RPMI7951 (cell line): ENCODE measurements around the gene FAIM. TPM values are rescaled to one million over a fixed set of nuclear protein-coding genes. Genes with fewer than 3 reads are reported as not detected.
A peak's percentile ranks its signal among the peaks of the same experiment; 100 is the strongest.
"Not testable (repeated sequence)": the region's sequence is repeated elsewhere in the genome, so short reads cannot be mapped to it uniquely, and the experiment has no call there.

ENCODE experiments used
- DNase-seq: peaks from one replicate; pipeline ENCODE4 v3.0.0-alpha.2; 2012; ENCODE audit warnings: low read depth
- total RNA-seq: library from RNA; depleted of rRNA; stranded (reverse); fragments of >200 nt; shearing (Covaris generic); gene quantifications from 2 replicates; pipeline ENCODE4 v1.2.3, GENCODE V29; 2014

The FAIM gene
- total RNA-seq, 1 experiment from 2014 or later = 47.0 TPM

- DNase-seq = peak; percentile 89
Observed at GRCh38 chr3:138600100-138600745, 8.3 kb upstream of the FAIM start.

- DNase-seq = not testable (repeated sequence)
Observed at GRCh38 chr3:138601661-138602060, 6.9 kb upstream of the FAIM start.

GRCh38 chr3:138604106-138604595, 4.4 kb upstream of the FAIM start:
- not testable (repeated sequence) for DNase-seq

- DNase-seq = no peak
Observed at GRCh38 chr3:138609898-138610266, 1.3 kb downstream of the FAIM start.

- DNase-seq = no peak
Observed at GRCh38 chr3:138615462-138615861, 6.9 kb downstream of the FAIM start.

GRCh38 chr3:138620431-138620830, 11.9 kb downstream of the FAIM start:
- no peak for DNase-seq

GRCh38 chr3:138624518-138624917, 15.9 kb downstream of the FAIM start:
- DNase-seq = no peak

GRCh38 chr3:138625707-138626365, 17.3 kb downstream of the FAIM start:
- peak; percentile 35 for DNase-seq

GRCh38 chr3:138629526-138629925, 21.0 kb downstream of the FAIM start:
- no peak for DNase-seq

- DNase-seq = no peak
Observed at GRCh38 chr3:138638641-138639040, 30.1 kb downstream of the FAIM start.

GRCh38 chr3:138640537-138640936, 32.0 kb downstream of the FAIM start:
- no peak for DNase-seq

- DNase-seq = no peak
Observed at GRCh38 chr3:138642226-138642926, 33.8 kb downstream of the FAIM start.

- no peak for DNase-seq
Observed at GRCh38 chr3:138642927-138643253, 34.3 kb downstream of the FAIM start.

GRCh38 chr3:138646008-138646407, 37.4 kb downstream of the FAIM start:
- DNase-seq = no peak

- no peak for DNase-seq
Observed at GRCh38 chr3:138646513-138646912, 37.9 kb downstream of the FAIM start.

- no peak for DNase-seq
Observed at GRCh38 chr3:138649134-138649533, 40.6 kb downstream of the FAIM start.

- DNase-seq = no peak
Observed at GRCh38 chr3:138653567-138653966, 45.0 kb downstream of the FAIM start.

- DNase-seq = no peak
Observed at GRCh38 chr3:138657508-138657907, 48.9 kb downstream of the FAIM start.

GRCh38 chr3:138668107-138668506, 59.5 kb downstream of the FAIM start:
- DNase-seq = no peak

- no peak for DNase-seq
Observed at GRCh38 chr3:138670407-138670806, 61.8 kb downstream of the FAIM start.

- peak; percentile 41 for DNase-seq
Observed at GRCh38 chr3:138673641-138674530, 65.3 kb downstream of the FAIM start.

- DNase-seq = peak; percentile 35
Observed at GRCh38 chr3:138675393-138675792, 66.8 kb downstream of the FAIM start.
